HG03378 (cell line): ENCODE measurements around the gene C5.

ENCODE experiments used
- ATAC-seq: cut with Tn5 transposase; IDR thresholded peaks from one replicate; pipeline ENCODE4 v1.9.1; 2021; ENCODE audit warnings: mild to moderate bottlenecking, moderate library complexity; ENCODE audit not compliant: unreplicated experiment

The C5 gene

DNA sequence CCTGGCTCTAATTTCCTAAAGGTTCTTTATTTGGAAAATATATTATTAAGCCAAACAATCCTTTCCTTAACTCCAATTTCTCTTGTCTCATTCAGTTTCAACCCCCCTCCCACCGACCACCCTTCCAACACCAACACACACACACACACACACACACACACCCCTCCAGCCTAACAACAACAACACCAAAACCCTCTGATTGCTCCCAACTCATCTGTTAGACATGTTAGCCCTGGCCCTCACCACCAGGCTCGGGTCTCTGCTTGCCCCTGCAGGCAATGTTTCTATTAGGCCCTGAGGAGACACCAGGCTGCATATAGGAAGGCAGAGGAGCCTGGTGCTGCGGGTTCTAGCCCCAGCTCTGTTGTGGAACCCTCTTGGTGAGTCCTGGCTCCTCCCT, 105.1 kb downstream of the C5 start:
- no peak for ATAC-seq

- ATAC-seq, result peak; percentile 98
Measured at GRCh38 chr9:120944434-120944843, 105.6 kb downstream of the C5 start.

- no peak for ATAC-seq
Measured at GRCh38 chr9:120942186-120943001, 107.7 kb downstream of the C5 start.

GRCh38 chr9:120941046-120941770, 108.9 kb downstream of the C5 start:
- no peak for ATAC-seq

GRCh38 chr9:120940573-120940972, 109.5 kb downstream of the C5 start:
- no peak for ATAC-seq

GRCh38 chr9:120938851-120939250, 111.2 kb downstream of the C5 start:
- ATAC-seq, result no peak

- no peak for ATAC-seq
Measured at GRCh38 chr9:120937596-120937995, 112.5 kb downstream of the C5 start.

DNA sequence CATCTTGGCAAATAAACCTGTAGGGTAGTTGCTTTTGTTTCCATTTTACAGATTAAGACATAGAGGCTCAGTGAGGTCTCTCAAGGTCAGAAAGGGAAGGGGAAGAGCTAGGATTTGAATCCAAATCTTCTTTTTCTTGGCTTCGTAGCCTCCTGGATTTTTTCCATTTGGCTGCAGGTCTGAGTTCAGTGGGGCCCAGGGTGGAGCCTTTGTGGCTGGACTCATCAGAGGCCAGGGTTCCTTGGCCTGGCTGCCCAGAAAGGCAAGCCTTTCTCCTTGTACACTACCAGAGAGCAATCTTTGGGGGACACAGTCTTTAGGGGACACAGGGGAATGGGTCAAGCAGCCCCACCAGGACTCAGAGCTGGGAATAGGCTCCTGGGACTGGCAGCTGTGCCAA, 112.9 kb downstream of the C5 start:
- no peak for ATAC-seq

- no peak for ATAC-seq
Measured at GRCh38 chr9:120936764-120937122, 113.3 kb downstream of the C5 start.

GRCh38 chr9:120936011-120936763, 113.9 kb downstream of the C5 start:
- ATAC-seq, result peak; percentile 26

DNA sequence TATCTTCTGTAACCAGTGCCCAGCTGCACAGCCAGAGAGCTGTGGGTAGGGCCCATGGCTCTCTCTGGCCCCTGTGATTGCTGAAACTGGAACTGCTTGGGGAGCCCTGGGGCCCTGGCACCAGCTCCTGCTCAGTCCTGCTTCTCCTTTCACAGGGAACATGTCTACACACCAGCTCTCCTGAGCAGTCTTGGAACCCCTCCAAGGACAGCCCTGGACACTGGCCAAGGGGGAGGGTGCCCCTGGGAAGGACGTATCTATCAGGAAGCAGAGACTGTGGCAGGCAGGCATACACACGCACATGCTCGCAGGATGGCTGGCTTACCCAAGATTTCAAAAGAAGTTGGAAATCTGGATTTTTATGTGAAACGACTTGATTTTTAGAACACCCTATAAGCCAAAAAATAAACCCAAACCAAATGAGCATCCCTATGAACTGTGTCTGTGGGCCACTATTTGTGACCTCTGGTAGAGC, 114.7 kb downstream of the C5 start:
- ATAC-seq, result no peak

- ATAC-seq, result no peak
Measured at GRCh38 chr9:120934281-120934680, 115.8 kb downstream of the C5 start.

DNA sequence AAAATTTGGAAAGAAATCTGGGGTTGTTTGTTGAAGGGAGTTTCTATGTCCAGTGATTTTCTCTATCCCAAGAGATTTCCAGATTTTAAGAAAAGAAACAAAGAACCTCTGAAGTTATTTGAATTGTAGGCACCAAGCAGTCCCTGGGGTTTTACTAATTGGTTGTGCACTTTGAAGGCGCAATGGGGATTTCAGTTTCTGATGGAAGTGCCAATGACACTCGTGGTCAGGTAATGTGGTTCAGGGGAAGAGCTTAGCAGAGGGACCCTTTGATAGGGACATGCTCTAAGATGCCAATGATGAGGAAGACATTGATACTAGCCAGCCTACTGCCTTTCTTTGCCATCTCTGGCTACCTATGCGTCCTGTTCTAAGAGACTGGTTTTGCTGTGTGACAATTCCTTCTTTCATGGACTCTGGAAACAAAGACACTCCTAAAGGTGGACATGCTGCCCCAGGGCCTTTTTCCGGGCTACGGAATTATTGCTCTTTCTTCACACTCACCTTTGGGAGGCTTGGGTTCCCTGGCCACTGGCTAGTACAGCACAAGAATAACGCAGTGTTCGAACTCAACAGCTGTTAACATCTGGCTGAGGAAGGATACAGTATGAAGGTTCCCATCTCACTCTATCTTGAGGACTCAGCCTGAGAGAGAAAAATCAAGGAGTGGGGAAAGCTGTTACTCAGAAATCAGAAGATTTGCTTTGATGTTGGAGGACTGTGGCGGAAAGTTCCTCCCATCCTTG, 116.6 kb downstream of the C5 start:
- ATAC-seq, result no peak

GRCh38 chr9:120932086-120932823, 117.8 kb downstream of the C5 start:
- ATAC-seq, result no peak

GRCh38 chr9:120931231-120932085, 118.6 kb downstream of the C5 start:
- peak; percentile 56 for ATAC-seq

- ATAC-seq, result no peak
Measured at GRCh38 chr9:120929229-120929791, 120.8 kb downstream of the C5 start.

GRCh38 chr9:120928483-120929228, 121.4 kb downstream of the C5 start:
- no peak for ATAC-seq

- ATAC-seq, result no peak
Measured at GRCh38 chr9:120928015-120928482, 122.0 kb downstream of the C5 start.
